NCI-H82 treated with DMSO at 0.1 percent for 48 hours (cell line): ENCODE measurements around the gene RIC8B.
A peak's percentile ranks its signal among the peaks of the same experiment; 100 is the strongest.

Source experiments
- DNase-seq: peaks from one replicate; lab custom pipeline; 2025; ENCODE audit not compliant: unreplicated experiment; lab: John Stamatoyannopoulos, UW

RIC8B gene

DNA sequence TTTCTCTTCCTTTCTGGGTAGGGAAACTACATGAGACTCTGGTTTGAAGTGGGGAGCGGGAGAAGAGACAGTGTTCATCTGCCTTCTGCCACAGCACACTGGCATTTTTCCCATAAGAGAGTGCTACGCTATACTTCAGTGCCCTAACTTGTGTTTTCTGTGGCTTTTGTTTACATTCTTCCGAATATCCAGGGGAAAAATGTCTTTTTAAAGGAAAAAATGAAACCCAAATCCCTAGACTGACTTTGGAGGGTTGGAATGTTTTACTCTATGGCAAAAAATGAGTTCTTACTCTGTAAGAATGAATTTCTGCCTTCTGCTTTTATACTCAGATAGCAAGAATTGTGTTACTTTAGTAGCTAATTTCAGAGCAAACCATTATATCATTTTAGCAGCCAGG lies 93.2 kb downstream of the RIC8B start:
- no peak for DNase-seq

DNA sequence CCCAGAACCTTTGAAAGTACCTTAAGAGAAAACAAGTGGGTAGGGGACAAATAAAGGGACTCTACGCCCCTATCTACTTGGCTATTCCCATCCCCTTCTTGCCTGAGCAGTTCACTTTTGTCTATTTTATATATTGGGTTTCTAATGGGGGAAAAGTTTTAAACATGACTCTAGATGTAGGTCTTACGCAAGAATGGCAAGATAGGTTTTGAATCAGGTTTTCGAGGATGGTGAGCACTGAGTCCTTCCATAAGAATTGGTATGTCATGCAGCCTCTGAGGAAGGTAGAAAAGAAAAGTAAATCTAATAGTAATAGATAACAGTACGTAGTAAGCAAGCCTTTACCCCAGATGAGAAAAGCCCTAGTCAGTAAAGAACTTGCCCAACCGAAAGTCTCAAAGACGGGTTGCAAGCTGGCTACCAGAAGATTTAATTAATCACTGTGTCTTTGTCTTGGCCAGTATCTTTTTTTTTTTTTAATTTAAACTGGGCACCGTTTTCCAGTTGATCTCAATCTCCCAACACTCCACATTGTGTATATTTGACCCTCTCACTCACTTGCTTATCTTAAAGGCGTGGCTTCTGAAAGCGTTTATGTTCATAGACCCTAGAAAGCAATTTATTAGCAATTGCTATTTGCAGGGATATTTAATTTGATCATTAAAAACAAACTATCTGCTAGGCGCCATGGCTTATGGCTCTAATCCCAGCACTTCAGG lies 94.7 kb downstream of the RIC8B start:
- no peak for DNase-seq

DNA sequence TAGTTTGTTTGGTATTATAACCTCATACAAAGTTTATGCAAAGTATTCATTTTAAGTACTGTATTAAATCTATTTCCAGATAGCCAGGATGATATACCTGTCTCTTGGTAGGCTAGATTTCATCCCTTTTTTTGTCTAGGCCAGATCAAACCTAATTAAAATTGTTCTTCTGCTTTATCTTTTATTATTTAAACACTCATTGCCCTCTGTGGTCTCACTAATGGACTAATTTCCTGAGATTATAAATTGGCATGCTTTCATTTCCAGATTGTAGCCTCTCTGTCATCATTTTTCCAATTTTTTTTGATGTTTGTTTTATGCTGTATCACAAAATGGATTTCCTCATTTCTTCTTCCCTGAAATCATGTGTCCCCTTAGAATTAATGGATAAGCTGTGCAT lies 95.6 kb downstream of the RIC8B start:
- DNase-seq = no peak

DNA sequence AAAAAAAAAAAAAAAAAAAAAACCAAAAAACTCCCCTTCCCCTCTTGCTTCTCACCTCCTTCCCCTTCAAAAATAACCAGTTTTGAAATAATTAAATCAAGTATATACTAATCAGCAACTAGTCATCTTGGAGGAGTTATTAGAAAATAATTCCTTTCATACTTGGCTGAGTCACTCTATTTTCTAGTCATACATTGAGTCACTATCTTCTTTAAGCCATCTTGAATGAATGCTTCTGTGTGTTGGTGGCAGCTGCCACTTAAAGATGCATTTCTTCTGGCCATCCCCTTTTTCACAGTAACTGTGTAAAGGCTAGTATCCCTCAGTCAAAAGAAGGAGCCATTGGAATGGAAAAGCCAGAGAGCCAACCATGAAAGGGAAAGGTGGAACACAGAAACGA lies 97.0 kb downstream of the RIC8B start:
- DNase-seq = no peak

DNA sequence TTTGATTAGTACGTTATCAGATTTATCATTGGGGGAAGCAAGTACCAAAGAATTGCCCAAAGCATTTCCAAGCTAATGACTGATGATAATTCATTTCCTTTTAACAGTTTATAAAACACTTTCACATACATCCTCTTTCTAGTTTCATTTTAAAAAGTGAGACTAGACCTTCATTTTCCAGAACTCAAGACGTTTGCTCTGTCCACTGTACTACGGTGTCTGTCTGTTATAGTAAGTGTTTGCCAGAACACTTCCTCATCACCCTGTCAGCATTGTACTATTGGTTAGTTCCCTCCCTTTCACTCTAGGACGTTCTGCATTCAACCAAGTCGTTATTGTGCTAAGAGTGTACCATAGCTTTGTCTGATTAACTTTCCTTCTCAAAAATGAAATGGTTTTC lies 99.5 kb downstream of the RIC8B start:
- no peak for DNase-seq

DNA sequence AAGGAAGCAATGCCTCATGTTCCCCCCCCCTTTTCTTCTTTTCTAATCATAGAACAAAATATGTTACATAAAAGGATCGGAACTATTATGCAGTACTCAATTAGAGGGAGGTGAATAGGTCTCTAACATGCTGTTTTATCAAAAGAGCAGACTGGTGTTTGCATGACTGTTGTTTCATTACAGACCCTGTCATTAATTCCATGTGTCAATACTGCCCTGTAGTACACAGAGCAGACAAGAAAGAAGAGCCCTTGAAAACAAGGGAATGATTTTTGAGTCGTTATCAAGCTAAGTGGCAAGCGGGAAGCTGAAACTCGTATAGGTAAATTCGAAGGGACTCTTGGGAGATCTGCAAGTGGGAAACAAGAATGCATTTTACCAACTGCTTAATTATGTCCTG lies 104.3 kb downstream of the RIC8B start:
- no peak for DNase-seq

DNA sequence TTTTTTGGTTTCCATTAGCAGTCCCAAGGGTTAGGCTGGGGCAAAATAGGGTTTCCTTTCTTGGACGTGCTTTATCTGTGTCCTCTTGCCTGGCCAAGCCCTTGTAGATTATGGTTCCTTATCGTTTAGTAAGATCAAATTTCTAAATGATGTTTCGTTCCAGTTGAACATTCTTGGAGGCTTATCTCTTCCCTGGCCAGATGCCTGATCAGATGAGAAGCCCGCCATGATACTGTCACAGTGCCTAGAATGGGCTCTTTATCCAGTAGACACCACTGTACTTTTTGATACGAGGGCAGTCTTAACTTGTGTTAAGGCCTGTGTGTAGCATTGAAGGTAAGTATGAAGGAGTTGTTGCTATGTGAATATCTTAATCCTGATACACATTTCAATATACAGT lies 105.1 kb downstream of the RIC8B start:
- no peak for DNase-seq

DNA sequence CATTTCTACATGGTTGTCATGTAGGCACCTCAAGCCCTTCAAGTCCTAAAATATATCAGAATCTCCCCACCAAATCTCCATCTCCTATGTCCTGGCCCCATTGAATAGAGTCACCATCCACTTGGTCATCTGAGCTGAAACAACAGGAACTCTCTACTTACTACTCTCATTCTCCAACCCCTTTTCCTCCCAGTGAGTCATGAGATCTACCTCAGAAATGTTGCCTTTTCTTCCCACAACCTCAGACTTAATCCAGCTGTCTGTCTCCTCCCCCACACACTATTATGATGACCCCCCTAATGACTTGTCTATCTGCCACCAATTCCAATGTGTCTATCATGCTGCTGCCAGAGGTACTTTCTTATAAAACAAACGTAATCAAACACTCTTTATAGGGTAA lies 108.9 kb downstream of the RIC8B start:
- no peak for DNase-seq

DNA sequence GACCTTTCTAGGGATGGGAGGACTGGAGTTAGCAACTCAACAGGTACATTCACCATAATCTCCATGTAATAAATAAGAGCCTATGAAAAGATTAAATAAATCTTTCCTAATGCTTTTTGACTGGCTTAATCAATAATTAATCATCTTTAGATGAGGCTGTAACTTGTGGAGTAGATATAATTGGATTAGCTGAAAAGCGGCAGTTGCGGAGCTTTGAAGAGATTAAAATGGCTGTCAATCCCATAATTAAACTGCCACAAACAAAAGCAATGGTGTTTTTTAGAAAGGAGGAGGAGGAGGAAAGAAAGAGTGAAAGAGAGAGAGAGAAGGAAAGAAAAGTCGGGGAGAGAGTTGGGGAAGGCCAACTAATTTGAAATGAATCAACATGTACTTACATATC lies 110.5 kb downstream of the RIC8B start:
- DNase-seq = peak; percentile 95

DNA sequence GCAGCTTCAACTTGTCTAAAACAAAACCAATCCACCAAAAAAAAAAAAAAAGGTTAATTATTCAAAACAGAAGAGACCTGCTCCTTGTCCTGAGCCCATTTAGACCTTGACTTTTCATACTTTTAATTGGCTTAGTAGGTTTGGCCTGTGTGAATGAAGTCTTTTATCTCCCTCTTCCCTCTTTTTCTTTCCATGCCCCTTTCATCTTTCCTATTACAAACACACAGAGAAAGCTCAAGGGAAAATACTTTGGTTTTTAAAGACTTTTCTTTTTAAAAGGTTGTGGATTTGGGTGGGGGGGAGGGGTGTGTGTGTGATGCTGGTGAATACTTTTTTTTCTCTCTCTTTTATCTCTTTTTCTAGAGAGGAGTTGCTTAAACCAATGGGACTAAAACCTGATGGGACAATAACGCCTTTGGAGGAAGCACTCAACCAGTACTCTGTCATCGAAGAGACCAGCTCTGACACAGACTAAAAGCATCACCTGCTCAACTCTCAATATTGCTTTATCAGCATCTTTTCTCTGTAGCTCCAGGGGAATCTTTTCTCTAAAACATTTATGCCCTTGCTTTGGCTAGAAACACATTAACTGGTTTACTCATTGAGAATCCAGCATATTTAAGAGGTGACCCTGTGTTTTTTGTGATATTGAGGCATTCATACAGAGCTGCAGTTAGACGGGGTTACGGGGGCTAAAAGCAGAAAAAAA lies 111.2 kb downstream of the RIC8B start:
- no peak for DNase-seq

DNA sequence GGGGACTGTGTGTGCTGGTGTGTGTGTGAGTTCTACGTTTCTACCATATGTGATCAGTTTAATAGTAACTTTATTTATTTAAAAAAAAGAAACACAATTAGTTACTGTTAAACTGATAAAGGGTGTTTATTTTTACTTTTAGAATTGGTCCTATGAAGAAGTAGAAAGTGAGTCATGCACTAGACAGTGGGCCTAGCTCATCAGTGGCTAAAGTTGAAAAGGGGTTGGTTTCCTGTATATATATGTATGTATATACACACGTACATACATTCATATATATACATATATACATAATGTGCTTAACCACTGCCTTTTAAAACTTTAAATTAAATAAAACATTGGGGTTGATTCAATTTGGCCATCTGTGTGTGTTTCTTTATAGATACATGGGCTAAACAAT lies 112.5 kb downstream of the RIC8B start:
- DNase-seq = no peak

DNA sequence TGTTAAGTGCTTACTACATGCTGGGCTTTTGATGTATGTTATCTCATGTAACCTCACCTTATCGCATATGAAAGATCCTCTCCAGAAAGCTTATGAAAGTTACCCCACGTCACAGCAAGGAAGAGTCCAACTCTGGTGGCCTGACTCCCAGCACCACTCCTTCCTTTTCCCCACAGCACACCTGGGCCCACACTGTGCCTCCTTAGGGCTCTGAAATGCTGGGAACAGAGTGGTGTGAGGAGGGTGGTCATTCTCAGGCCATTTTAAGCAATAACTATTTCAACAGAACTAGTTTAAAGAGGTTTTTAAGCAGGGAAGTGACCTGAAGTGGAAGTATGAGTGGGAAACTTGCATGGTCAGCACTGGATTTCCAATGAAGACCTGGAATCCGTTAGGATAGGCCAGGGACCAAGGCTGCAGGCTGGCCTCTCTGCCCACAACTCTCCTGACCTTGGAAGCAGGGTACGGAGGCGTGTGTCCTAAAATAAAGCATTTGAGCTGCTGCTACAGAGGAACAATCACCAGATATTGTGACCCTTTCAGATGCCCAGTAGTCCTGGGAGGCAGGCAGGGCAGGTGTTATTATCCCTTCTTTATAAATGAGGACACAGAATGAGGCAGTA lies 114.0 kb downstream of the RIC8B start:
- DNase-seq = no peak

DNA sequence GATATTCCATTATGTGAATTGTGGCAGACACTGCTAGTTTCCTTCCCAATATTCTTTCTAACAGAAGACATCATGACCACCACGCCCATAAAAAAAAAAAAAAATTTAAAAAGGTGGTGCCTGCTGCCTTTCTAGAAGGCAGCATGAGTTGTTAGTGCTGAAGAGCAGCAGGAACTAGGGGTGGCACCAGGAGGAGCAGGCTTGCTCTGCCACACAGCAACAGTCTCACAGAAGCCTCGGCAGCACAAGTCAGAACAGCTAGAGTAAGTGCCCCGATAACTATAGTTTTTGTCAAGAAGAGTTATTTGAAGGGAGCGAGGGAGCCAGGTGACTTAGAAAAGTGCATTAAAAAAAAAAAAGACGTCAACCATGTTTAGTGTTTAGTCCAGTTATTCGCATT lies 114.8 kb downstream of the RIC8B start:
- DNase-seq = no peak

DNA sequence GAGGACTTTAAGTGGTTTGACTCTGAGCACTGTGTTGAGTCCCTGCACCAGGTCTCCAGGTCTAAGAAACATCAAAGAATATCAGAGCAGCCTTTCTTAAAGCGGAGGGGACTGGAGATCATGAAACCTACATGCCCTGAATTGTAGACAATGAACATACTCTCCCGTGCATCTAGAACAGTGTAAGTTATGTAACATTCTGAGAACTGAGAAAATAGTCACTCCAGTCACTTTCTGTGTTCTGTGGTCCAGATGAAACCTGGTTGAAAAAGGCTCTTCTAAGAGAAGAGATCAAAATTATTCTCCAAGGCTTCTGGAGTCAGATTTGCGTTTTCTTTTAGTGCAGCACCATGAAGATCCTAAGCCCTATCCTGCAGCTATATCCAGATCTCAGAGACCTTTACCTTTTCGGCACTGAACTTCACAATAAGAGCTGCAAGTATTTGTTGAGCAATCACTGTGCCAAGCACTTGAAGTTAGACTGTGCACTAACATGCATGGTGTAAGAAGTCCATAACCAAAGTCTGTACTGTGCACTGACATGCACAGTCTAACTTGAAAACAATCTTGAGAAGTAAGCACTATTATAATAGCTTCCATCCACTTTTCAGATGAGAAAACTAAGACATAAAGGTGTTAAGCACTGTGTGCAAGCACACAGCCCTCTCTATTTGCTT lies 115.6 kb downstream of the RIC8B start:
- DNase-seq = no peak

DNA sequence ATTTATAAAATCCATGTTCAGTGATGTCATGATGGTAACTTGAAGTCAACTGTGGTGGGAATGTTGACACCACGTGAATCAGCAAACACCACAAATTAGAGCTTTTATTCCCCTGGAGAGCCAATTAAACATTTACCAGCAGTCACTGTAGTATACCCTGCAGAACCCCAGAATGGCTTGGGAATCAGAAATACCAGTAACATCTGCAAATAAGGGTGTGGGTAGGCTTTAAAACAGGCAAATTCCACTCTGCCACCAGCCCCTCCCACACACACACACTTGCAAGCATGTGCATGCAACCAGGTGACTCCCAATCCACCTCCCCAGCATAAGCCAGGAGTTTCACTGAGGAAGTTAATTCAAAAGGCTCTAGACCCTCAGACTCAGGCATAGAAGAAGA lies 117.6 kb downstream of the RIC8B start:
- no peak for DNase-seq

DNA sequence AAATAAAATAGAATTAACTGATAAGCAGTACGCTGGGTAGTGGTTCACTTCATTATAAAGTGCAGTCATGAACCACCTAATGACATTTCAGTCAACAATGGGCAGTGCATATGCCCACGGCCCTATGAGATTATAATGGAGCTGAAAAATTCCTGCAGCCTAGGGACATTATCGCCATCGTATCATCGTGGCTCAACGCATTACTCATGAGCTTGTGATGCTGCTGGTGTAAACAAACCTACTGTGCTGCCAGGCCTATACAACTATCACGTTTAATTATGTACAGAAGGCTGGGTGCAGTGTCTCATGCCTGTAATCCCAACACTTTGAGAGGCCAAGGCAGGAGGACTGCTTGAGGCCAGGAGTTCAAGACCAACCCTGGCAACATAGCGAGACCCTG lies 119.0 kb downstream of the RIC8B start:
- no peak for DNase-seq

DNA sequence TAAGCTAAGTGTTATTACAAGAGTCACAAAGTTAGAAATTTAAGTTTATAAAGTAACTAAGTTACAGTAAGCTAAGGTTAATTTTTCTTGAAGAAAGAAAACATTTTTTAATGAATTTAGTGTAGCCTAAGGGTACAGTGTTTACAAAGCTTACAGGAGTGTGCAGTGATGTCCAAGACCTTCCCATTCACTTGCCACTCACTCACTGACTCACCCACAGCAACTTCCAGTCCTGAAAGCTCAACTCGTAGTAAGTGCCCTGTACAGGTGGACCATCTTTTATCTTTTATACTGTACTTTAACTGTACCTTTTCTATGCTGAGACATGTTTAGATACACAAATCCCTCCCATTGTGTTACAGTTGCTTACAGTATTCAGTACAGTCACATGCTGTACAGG lies 120.3 kb downstream of the RIC8B start:
- DNase-seq = no peak

DNA sequence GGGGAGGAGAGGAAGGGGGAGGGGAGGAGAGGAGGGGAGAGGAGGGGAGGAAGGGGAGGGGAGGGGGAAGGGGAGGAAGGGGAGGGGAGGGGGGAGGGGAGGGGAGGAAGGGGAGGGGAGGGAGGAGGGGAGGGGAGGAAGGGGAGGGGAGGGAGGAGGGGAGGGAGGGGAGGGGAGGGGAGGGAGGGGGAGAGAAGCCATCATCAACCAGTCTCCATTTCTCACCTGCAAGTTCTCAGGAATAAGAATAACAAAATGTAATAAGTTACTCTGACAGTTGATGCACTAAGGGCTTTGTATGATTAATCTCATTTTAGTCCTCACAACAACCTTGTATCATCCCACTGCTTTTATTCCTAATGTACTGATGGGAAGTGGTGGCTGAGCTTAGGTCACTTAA lies 122.1 kb downstream of the RIC8B start:
- no peak for DNase-seq

DNA sequence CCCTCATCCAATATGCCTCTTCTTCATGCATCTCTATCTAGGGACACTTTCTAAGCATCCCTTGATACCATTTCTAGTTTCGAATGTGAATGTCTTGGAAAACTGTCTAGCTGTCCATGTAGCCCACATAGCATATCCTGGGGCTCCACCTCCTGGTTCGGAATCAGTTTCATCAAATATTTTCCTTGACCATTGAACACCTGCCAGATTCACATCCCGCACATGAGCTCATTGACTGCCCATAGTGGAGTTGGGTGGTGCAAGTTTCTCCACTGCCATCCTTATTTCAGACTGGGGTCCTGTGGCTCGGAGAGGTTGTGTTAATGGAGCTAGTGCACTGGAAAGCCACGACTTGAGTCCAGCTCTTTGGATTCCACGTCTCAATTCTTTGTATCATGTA lies 122.6 kb downstream of the RIC8B start:
- no peak for DNase-seq

DNA sequence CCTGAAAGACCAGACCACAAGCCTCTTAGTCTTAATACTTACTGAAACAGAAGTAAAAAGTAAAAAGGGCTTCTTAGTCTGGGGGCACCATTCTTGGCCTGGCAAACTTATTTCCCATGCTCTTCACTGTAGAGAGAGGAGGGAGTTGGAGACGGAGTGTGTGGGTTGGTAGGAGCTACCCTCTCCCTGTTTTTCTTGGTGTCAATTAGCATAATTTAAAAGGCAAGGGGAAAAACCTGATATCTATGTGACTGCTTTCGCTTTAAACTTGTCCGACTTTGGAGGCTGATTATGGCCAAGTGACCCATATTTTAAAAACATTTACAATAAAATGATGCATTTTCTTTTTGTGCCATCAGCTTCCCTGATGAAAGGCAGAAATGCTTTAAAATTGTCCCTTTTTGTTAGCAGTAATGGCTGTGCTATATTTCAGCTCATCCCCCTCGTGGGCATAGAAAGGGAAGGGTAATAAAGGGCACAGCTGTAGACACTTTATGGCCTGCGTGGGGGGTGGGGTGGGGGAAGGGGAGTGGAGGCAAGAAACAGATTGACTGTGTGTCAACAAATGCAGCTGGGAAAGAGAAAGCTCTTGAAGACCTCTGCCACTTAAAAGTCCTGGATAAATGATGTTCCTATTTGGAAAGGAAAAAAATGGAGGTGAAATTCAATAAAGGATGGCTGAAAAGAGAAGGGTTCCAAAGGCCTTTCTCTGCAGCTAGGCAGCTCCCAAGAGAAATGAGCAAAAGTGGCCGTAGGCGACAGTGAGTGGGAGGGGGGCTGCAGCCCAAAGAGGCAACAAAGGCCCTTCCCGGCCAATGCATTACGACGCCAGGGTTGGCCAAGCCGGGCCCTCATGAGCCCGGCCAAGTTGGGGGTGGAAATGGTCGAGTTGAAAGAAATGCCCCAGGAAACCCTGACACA lies 123.8 kb downstream of the RIC8B start:
- DNase-seq = no peak

DNA sequence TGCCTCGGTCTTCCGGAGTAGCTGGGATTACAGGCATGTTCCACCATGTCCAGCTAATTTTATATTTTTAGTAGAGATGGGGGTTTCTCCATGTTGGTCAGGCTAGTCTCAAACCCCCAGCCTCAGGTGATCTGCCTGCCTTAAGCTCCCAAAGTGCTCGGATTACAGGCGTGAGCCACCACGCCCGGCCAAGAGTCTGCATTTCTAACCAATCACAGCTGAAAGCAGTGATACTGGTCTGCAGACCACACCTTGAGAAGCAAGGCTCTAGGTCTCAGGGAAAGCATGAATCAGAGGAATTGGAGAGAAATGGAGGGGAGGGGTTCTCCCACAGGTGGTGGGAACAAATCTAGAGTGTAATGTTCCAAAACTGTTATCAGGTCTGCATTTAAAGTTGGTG lies 126.1 kb downstream of the RIC8B start:
- DNase-seq = no peak
